Ammon's horn (tissue), 1 donor: ENCODE data around the gene BDH1.
"Not testable (repeated sequence)": the region's sequence is repeated elsewhere in the genome, so short reads cannot be mapped to it uniquely, and the experiment has no call there.

Experiments
- DNase-seq: peaks from one replicate; pipeline ENCODE4 v3.0.0-alpha.2; 2016; ENCODE audit warnings: low spot score

Gene BDH1

DNA sequence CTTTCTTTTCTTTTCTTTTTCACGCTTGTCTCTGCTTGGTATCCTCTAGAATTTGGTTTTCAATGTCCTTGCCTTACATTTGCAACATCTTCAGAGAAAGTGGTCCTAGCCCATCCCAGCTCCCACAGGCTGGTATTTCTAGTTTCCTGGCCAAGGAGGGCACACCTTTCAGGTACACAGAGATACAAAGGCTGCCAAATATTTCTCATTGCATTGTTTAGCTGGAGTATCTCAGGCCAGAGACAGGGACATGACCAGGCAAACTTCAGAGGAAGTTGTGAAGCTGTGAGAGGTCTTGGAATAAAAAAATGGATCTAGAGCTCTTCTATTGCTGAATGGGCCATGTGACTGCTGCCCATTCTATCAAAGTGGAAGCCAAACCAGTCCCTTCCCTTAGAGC is 68.9 kb downstream of the BDH1 start:
- DNase-seq: no peak

DNA sequence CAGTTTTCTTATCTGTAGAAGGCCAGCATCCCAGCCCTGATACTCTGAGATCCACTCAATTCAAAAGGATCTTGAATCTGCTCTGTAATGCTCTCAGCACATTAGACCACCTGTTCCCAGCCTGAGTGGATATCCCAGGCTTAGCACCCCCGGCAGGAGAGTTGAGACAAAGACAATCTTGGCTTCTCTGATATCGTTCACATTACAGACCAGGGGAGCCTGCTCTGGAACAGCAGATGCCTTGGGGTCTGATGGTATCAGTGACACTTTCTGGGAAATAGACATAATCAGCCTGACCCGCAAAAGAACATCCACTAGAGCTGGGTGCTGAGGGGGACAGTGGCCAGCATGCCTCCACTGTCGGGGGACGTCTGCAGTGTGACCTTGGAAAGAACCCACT is 70.6 kb downstream of the BDH1 start:
- DNase-seq: no peak

DNA sequence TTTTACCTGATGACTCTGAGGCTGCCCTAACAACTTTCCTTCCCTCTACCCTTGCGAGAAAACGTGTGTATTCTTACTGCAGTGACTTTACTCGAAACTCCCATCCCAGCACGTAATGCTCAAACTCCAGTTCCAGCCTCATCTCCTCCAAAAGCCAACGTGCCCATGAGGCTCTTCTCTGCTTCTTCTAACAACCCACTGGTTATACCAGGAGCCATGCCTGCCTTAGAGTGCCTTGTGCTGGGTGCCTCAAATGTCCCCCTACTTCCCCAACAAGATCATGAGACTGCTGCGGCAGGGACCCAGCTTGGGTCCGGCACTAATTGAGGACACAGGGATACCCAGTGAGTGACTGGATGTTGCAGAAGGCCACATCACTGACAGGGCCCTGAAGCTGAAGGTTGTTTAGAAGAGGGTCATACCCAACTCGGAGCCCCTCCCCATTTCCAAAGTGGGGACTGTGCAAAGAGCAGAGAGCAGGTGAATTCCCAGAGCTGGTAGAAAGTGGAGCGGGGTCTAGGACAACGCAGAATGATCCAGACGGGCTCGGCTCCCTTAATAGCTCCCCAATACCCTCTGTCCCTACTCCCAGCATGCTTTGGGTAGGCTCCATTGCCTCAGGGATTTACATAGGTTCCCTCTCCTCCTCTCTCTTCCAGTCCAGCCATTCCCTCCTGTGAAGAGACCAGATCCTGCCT is 71.4 kb downstream of the BDH1 start:
- no peak for DNase-seq

- no peak for DNase-seq
Observed at GRCh38 chr3:197482001-197482400, 73.8 kb downstream of the BDH1 start.

GRCh38 chr3:197480320-197480719 is 75.4 kb downstream of the BDH1 start:
- DNase-seq: no peak

DNA sequence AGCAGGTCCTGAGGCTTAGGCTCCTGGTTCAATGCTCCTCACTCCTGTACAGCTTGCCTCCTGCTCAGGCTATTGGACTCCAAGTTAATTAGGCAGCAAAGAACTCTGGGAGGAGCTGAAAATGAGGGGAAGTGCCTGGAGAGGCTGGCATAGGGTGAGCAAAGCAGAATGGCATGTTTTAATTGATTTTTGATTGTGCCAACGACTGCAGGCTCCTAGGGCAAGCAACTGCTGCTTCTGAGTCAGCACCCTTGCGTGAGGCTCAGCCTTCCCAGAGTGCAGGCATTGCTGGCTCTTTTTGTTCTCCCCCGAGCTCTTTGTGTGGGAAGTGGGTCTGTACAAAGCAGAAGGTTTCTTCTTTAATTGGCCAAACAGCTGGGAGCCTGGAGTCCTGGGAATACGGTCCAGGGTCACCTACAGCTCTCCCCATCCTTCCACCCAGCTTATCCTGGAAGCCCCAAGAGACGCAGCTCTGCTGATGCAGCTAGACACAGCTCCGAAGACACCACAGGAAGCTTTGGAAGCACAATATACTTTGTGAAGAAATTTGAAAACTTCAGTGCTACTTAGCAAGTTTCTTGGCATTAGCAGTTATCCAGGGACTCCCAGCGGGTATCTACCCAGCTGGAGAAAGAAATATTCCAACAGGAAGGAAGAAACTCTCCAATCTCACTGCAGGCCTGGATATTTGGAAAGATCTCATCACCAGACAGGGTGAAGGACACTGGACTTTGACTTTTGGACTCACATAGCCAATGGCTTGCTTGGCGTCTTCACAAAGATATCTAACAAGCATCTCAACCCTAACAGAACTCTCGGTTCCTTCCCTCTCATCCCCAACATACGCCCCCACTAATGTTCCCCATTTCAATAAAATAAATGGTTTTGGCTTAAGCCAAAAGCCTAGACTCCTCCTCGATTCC is 76.8 kb downstream of the BDH1 start:
- DNase-seq: peak; percentile 31

- DNase-seq: not testable (repeated sequence)
Observed at GRCh38 chr3:197477816-197478215, 78.0 kb downstream of the BDH1 start.

DNA sequence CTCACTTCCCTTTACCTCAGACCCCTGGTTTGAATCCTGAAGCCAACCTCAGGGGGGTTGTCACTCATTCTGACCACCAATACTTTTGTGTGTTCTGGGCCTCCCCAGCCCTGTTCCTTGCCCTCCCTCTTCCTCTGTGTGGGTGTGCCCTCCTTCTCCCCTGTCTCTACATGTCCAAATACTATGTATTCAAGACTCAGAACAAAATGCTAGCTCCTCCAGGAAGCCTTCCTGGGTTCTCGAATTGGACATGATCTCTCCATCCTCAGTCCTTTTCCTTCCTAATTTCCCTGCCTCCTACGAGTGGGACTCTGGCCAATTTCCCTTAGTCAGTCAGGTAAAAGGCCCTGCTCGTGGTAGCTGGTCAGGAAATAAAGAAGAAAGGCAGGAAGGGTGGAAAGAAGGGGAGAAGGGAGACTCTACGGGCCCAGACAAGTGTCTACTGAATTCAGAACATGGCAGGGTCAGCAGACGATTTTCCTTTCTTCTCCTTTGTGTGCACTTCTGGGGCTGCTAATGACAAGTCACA is 79.7 kb downstream of the BDH1 start:
- no peak for DNase-seq

DNA sequence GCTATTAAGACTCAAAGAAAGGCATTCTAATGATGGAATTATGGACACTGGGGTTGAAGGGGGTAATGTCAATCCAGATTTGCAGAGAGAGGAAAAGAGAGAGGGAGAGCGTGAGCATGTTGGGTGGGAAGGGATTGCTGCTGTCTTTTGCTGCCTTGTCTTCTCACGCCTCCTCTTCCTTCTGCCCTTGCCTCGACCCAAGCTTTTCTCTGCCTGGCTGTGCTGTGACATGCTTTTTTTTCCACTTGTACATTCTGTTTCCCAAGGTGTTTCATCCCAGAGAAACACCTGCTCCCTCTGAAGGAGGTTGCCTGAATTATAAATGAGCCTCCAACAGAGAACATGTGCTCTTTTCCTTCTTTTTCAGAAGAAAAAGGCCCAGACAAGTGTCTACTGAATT is 80.3 kb downstream of the BDH1 start:
- DNase-seq: no peak

GRCh38 chr3:197472151-197472550 is 83.6 kb downstream of the BDH1 start:
- DNase-seq: no peak

GRCh38 chr3:197471221-197472010 is 84.4 kb downstream of the BDH1 start:
- no peak for DNase-seq

DNA sequence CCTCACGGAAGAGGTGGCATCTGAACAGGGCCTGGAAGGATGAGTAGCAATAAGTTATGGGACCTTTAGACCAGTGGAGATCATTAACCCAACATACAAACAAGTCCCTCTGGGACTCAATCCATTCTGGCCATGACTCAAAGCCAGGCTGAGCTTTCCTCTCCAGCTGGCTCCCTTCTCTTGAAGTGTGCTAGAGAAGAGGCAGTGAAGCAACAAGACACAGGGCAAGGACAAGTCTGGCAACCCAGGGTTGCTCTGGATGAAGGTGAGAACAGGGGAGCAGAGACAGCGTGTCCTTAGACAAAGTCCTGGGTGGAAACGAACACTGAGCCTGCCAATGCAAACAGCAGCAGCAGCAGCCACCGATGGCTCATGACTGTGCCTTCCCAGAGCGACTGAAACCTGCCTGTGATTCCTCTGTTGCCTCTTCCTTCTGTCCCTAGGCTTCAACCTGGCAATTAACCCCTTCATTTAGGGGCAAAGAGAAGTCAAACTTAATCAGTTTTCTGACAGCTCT is 86.8 kb downstream of the BDH1 start:
- DNase-seq: no peak

DNA sequence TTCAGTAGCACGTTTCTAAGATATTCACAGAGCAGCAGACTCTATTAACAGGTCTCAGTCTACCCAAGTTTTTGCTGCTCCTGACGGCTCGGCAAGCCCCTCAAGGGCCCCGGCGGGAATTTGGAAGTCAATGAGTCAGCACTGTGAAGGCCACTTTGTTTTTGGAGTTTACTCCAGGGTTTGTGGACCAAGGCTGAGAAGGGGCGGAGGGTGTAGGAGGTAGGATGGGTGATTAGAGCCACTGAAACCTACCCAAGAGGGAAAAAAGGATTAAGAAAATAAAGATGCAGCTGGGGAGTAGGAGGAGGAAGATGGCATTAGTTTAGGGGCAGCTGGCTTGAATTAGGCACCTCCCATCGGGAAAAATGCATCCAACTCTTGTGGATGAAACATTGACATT is 87.6 kb downstream of the BDH1 start:
- DNase-seq: no peak

DNA sequence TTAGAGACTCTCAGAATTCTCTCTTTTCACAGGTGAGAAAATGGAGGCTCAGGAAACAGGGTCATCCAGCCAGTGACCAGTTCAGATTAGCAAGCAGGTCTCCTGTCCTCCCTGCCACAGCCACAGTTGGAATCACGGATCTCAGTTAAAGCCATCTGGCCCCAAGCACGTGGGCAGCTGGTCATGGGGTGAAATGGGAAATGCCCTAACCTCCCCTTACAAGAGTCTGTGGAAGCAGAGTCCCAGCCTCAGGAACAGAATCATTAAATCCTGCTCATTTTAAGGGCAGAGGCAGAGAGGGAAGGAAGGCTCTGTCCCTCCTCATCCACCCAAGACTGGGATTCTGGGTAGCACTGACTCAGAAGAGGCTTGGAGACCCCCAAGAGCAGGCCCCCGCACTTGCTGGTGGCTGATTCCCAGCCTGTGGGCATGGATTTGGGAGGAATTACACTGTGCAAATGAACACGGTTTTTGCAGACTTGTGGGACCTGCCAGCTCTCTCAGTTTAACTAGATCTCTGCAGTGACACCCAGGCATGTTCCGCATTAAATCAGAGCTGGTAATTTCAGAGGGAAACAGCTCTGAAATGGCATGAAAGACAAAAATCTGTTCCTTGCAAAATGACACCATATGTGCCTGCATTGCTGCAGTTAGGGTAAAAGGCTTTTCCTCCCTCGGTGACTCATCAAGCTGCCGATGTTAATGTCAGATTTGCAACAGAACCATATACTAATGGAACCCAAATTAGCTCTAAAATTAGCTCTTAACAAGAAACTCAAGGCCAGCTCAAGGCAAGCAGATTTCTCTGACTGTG is 89.0 kb downstream of the BDH1 start:
- DNase-seq: peak; percentile 74

DNA sequence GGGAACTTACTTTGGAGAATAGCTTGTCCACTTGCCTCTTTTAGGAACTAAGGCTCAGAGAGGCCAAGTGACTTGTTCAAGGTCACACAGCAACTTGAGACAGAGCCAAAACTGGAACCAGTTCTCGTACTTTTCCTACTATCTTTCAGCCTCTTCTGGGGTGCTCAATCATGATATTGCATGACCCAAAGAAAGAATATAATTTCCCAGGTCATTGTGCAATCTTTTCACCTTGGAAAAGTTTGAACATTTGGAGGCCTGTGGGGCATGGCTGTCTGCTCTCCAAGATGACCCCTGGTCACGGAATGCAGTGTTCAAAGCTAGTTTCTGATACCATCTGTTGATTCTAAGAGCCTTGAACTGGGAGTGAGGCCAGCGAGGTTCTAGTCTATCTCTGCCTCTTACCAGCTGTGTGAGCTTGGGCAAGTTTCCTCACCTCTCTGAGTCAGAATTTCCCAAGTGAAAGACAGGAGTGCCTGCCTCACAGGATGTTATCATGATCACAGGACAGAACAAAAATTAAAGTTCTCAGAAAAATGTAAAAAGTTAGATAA is 89.7 kb downstream of the BDH1 start:
- DNase-seq: no peak

DNA sequence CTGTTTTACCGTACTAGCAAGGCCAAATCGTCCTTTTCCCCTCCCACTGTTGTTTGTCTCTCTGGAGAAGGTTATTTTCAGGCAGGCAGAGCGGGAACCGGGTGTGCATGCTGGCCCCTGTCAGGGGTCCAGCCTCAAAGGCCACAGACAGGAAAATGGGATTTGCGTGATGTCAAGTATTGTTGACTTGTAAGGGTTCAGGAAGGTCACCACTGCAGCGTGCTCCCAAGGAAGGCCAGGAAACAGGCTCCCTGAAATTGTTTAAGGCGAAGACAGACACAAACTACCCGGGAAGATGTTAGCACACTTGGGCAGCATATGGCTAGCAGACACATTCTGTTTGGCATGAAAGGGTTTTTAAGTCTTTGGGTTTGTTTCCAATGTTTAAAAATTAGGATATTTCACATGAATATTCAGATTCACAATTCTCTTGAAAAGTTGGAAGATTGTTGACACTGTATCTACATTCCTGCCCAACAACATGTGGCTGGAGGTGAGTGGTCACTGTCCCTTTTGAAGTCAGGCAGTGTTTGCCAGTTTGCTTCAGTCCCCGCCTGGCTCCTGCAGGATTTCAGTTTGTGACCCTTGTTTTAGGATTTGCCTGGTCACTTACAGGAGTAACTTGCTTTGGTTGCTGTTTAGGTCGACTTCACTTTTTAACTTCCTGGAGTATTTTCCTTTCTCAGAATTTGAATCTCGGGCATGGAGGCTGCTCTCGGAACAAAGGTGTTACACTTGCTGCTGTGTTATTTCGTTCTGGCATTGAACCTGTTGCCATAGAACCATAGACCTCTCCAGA is 90.4 kb downstream of the BDH1 start:
- DNase-seq: no peak

DNA sequence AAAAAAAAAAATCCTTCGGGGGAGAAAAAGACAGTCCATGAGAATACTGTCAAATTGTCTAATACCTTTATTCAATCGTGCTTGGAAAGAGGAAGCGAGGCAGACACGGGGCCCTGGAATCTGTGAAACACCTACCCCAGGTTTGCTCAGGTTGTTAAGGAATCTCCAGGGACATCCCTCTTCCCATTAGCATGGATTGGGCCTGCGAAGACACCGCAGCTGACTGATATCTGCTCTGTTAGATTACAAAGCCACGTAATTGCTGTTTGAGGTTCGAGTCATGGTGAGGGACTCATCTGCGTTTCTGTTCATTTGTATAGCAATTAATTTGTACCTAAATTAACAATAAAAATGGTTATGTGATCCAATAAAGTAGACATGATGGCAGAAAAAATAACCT is 91.0 kb downstream of the BDH1 start:
- no peak for DNase-seq

DNA sequence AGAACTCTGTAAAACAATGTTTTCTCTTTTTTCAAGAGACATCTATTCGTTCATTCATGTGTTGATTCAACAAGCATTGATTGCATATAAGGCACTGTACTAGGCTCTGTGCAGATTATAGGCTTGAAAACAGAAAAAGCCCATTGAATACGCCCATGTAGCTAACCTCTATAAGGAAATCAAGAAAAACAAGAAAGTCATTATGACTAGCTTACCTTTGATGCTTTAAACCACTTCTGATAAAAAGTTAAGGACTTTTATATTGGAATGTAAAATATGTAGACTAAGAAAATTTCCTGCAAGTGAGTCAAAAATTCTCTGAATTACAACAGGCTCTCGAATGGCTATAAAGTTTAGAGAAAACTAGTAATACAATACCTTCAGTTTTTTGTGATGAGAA is 92.5 kb downstream of the BDH1 start:
- DNase-seq: no peak

DNA sequence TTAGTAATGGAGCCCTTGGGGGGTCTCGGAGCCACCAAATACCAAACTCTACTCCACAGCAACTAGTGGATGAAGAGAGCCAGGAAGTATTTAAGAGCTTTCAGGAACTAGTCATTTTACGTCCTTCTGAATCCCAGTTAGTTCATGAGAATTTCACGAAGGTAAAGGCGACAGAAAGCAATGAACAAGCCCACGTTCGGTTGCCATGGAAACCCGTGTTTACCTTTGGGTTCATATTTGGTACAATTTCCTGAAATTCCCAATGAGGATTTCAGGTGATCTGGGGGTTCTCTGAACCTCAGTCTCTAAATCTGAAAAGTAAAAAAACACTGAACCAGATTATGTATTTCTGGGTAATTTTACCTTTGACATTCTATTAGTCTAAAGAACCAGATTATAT is 93.0 kb downstream of the BDH1 start:
- DNase-seq: no peak

- DNase-seq: no peak
Observed at GRCh38 chr3:197460639-197461038, 95.1 kb downstream of the BDH1 start.
